ENCODE data around the gene CEACAM16.

The CEACAM16 gene

DNA sequence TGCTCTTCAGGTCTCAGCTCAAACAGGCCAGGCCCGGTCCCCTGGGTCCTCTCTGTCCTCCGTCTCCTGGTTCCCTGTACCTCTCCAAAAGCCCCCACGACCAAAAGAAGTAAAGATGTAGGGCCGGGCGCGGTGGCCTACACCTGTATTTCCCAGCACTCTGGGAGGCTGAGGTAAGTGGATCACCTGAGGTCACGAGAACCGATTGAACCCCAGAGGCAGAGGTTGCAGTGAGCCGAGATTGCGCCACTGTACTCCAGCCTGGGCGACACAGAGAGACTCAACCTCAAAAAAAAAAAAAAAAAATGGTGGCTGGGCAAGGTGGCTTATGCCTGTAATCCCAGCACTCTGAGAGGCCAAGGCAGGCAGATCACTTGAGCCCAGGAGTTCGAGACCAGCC is 27.5 kb downstream of the CEACAM16 start:
- no peak for DNase-seq

DNA sequence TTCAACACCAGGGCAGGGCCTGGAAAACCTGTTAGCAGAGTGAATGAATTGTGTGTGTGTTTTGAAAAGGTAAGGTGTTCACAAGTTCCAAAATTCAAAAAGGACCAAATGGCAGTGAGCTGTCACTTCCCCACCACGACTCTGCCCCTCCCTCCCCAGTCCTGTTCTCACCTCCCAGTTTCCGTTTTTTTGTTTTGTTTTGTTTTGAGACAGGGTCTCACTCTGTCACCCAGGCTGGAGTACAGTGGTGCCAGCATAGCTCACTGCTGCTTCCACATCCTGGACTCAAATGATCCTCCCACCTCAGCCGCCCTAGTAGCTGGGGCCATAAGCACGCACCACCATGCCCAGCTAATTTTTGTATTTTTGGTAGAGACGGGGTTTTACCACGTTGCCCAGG is 29.2 kb downstream of the CEACAM16 start:
- no peak for DNase-seq

DNA sequence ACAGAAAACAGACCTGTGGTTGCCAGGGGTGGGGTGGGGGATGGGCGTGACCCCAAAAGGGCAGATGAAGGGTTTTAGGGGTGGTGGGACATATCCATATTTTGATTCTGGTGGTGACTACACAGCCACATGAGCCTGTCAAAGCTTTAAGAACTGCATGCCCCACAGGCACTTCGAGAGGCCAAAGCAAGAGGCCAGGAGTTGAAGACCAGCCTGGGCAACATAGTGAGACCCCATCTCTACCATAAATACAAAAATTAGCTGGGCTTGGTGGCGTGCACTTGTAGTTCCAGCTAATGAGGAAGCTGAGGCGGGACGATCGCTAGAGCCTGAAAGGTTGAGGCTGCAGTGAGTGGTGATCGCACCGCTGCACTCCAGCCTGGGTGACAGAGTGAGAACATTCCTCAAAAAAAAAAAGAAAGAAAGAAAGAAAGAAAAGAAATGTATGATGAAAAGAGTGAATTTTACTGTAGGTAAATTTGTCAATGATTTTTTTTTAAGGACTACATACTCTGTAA is 30.6 kb downstream of the CEACAM16 start:
- DNase-seq = no peak

DNA sequence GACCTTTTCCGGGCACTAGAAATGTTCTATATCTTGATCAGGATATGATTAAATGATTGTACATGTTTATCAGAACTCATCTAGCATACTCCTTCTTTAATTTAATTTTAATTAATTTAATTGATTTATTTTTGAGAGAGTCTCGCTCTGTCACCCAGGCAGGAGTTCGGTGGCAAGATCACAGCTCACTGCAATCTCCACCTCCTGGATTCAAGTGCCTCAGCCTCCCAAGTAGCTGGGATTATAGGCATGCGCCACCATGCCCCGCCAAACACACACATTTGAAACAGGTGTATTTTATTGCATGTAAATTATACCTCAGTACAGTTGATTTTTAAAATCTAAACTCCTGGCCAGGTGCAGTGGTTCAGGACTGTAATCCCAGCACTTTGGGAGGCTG is 32.1 kb downstream of the CEACAM16 start:
- DNase-seq = no peak

DNA sequence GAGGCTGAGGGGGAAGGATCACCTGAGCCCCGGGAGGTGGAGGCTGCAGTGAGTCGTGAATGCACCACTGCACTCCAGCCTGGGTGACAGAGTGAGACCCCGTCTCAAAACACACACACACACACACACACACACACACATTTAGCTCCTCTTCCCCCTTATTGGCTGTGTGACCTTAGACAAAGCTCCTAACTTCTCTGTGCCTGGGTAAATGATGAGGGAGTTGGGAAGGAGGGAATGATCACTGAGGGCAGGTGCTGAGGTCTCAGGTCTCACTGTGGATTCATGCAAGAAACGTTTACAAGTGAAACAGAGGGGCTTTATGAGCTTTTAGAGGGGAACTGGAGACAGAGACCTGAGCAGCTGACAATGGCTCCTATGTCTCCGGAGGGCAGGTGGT is 32.7 kb downstream of the CEACAM16 start:
- DNase-seq = no peak

DNA sequence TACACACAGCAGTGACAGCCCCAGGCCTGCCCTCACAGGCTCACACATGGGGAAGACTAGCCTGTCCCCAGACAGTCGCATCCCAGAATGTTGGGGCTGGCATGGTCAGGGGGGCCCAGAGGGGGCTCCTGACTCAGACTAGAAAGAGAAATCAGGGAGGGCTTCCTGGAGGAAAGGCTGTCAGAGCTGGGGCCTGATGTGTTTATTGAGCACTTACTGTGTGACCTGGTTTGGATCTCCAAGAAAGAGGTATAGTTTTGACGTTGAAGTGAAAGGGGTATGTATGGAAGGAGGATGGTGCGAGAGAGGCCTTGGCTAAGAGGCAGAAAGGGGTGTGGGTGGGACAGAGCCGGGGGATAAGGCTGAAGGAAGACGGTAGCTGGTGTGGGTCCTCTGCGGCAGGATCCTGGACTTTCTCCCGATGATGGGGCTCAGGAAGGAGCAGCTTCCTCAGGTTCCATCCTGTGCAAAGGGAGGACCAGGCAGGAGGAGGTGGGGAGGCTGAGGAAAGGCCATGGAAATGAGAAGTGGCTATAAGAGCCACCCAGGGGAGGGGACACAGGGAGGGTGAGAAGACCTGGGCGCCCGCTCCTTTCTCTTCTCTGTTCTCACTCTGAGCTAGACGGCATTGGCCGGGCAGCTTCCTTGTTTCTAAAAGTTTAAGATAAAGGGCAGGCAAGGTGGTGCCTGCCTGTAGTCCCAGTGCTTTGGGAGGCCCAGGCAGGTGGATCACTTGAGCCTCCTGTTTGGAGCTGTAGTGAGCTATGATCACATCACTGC is 33.5 kb downstream of the CEACAM16 start:
- DNase-seq = no peak

DNA sequence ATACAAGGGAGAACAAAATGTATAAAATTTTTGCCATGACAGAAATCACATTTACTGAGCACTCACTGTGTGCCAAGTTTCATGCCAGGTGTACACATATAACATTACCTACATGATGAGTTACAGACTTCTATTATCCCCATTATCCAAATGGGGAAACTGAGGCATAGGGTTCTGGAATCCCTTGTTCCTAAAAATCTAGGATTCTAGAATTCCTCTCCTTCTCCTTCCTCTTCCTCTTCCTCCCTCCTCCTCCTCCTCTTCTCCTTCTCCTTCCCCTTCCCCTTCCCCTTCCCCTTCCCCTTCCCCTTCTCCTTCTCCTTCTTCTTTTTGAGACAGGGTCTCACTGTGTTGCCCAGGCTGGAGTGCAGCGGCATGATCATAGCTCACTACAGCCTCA is 35.4 kb downstream of the CEACAM16 start:
- no peak for DNase-seq

DNA sequence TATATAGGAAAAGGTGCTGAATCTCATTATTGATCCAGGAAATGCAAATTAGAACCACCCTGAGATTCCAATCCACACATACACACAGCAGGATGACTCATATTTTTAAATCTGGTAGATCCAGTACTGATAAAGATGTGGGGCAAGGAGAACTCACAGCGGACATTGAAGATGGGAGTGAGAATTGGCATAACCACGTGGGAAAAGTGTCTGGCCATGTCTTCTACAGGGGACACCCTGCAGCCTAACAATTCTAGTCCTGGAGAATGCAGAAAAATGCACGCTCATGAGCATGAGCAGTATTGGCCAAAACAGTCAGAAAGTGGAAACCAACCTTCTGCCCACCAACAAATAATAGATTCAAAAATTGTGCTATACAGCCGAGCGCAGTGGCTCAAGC is 36.1 kb downstream of the CEACAM16 start:
- no peak for DNase-seq

DNA sequence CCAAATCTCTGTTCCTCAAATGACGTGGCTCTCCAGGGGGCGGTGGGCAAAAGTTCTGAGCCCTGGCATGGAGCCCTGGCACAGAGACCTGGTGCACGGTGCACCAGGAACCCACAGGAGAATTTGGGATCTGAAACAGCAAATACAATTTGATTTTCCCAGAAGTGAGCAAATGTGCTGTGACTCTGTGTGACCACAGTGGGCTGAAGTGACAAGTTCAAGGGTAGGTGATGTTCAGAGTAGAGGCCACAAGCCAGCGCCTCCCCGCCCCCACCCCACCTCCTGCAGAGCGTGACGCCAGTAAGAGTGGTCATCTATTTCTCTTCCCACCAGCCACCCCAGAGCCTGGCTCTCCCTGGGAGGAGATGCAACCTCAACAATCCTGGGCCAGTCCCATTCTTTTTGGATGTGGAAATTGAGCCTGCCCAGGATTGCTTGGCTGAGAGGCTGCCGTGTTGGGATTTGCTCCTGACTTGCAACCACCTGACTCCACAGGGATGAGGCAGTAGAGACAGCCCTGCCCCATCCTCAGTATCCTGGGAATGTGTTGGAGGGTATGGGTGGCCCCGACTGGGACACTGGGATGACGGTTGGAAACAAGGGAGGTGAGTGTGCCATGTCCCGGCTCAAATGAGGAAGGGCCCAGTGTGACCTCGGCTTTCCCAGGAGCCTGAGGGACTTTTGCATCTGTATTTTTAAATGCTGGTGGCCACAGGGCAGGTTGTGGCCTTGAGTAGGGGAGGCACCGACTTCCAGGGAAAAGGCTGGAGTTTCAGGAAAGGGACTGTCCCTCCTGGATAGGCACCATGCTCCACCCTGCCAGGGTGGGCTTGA is 38.5 kb downstream of the CEACAM16 start:
- no peak for DNase-seq

DNA sequence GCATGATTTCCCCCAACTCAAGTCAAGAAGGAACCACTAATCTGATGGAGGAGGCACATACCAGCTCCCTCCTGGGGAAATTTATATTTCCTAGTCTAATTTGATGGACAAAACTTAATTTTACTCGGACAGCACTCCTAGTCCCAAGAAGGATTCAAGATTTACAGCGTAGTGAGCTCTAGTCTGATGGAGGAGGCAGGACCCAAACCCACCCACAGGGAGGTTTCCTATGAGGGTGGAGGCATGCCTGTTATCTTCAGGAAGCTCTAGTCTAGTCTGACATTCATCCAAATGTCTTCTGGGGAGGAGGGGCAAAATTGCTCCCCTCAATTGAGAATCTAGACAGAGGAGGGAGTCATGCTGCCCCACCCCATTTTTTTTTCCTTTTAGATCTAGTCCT is 39.2 kb downstream of the CEACAM16 start:
- no peak for DNase-seq

DNA sequence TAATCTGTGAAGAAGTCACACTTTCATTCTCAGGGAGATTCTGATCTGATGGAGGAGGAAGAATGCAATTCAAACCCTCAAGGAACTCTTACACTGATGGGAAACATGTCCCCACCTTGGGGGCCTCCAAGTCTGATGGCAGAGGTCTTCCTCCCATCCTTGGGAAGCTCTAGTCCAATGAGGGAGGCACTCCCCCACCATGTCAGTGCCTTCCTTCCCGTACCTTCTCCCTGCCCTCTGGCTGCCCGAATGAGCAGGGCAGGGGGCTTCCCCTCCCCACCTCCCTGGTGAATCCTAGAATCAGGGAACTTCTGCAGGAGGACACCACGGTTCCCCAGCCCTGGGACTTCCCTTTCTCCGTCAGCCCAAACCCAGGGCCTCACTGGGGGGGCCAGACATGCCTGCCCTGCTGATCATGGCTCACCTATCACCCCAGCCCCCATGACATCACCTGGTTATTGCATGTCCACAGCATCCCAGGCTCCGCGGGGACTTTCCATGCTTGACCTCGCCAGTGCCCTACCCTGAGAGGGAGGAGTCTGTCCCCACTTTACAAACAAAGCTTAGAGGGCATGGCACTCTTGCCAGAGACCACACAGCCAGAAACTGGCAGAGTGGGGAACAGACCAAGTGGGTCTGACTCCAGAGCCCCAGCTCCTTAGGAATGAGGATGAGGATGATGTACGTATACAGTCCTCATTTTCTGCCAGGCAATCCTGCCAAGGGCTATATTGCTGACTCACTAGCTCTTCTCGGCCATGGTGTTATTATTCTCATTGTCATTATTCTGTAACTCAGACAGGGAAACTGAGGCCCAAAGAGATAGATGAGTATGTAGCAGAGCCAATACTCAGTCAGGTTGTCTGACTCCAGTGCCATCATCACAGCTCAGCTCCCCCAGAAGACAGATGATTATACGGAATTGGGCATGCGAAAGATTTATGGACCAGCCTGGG is 39.9 kb downstream of the CEACAM16 start:
- DNase-seq = no peak

DNA sequence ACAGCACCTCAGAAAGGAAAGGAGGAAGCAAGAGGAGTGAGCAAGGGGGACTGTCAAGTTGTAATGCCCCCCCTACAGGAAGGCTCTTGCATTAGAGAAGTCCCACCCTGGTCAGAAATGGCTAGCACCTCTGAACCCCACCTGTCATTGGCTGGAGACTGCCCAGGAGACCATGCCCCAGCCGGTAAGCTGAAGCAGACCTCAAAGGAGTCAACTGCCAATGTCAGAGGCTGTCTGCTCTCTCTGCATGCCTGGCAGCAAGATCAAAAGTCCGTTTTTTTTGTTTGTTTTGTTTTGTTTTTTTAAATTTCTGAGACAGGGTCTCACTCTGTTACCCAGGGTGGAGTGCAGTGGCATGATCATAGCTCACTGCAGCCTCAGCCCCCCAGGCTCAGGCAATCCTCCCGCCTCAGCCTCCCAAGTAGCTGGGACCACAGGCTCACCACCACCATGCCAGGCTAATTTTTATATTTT is 41.4 kb downstream of the CEACAM16 start:
- DNase-seq = no peak

DNA sequence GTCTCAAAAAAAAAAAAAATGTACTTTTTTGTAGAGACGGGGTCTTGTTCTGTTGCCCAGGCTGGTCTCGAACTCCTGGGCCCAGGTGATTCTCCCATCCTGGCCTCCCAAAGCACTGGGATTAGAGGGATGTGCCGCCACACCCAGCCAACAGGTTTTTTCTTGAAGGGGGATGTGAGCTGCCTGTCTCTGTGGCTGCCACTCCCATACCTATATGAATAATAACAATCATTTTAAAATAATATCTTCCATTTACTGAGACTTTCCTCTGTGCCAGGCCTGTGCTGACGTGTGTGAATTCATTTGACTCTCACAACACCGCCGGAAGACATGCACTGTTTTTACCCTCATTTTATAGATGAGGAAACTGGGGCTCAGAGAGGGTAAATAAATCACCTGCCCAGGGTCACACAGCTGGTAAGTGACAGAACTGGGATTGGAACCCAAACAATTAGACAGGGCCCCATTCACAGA is 42.3 kb downstream of the CEACAM16 start:
- DNase-seq = no peak

DNA sequence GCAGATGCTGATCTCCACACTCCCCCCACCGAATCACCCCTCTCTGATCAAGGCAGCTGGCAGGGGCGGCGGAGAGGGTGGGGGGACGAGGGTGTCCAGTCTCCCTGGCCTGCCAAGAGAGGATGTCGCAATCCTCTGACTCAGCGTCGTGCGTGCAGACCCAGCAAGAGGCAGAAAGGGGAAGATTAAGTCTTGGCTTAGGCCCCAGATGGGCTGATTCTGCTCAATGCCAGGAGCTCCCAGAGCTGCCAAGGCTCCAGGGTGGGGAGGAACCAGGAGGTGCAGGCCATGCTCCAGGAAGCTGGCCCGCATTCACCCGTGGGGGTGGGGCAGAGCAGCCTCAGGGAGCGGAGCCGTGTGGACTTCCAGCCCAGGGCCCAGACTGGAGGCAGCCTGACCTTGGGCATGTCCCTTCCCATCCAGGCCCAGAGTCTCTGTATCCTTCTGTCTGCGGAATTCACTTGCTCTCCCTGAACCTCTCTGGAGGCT is 42.9 kb downstream of the CEACAM16 start:
- DNase-seq = no peak

DNA sequence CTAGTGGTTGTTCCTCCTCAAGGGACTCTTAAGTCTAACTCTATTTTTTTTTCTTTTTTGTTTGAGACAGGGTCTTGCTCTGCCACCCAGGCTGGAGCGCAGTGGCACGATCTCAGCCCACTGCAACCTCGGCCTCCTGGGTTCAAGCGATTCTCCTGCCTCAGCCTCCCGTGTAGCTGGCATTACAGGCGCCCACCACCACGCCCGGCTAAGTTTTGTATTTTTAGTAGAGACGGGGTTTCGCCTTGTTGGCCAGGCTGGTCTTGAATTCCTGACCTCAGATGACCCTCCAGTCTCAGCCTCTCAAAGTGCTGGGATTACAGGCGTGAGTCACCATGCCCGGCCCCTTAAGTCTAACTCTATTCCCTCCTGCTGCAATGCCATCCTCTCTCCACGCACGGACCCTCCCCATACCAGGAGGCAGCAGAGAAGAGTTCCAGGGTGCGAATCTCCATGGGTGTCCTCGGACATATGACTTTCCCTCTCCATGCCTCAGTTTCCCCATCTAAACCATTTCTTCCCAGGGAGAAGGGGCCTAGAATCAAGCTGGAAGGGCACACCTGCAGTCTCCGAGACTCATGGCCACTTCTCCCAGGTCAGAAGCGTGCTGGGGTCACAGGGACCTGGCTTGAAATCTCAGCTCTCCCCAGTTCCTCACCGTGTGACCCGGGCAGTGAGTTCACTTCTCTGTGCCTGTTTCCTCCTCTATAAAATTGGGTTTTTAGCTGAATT is 43.5 kb downstream of the CEACAM16 start:
- DNase-seq = no peak

DNA sequence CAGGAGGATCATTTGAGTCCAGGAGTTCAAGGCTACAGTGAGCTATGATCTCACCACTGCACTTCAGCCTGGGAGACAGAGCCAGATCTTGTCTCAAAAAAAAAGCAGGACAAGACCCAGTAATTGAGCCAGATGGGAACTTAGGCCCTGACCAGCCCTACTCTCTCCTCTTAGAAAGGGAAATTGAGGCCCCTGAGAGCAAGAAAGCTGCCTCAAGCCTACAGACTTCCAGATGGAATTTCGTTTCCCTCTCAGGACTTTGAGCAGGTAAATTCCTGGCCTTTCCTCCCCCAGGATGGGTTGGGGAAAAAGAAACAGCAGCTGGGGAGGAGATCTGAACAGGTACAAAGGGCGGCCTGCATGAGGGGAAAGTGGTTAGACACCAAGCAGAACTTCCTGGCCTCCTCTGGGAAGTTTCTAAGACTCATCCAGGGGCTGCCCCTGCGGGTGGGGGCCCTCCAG is 46.0 kb downstream of the CEACAM16 start:
- no peak for DNase-seq

DNA sequence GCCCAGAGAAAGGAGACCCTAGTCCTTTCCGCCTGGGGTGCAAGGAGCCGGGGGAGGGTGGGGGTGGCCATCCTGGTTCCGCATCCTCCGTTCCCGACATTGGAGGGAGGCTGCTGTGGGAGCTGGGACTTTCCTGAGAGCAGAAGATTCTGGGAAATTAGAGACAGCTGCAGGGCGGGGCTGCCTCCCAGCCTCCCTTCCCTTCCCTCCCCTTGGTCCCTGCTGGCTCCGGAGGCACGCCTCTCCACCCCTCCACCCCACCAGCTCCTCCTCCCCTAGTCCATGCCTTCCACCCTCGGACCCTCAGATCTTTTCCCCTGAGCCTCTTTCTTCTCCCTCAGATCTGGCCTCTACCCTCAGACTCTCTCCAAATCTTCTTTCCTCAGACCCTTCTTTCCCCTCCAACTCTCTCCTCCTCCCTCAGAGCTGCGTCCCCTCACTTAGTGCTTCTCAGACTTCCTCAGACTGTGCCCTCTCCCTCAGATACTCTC is 46.4 kb downstream of the CEACAM16 start:
- DNase-seq = no peak

DNA sequence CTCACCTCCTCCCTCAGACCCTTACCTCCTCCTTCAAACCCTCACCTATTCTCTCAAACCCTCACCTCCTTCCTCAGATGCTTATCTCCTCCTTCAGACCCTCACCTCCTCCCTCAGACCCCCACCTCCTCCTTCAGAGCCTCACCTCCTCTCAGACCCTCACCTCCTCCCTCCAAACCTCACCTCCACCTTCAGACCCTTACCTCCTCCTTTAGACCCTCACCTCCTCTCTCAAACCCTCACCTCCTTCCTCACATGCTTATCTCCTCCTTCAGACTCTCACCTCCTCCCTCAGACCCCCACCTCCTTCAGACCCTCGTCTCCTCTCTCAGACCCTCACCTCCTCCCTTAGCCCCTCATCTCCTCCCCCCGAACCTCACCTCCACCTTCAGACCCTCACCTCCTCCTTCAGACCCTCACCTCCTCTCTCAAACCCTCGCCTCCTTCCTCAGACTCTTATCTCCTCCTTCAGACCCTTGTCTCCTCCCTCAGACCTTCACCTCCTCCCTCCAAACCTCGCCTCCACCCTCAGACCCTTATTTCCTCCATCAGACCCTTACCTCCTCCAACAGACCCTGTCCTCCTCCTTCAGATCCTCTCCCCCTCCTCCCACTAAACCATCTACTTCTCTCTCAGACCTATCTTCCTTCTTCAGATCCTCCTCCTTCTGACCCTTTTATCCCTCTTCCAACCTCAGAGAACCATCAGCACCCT is 47.1 kb downstream of the CEACAM16 start:
- DNase-seq = no peak

DNA sequence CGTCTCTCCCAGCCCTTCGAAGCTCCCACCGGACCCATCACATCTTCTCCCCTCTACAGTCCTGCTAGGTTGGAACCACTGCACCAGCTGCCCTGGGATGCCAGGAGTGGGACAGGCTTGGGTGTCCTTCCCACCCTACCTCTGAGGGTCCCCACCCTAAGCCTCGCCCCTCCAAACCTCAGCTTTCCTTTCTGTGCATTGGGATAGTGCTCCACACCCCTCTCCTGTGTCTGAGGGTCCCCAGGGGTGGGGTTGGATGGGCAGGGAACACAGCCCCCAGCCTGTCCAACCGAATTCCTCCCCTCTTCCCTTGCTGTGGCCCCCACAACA is 47.6 kb downstream of the CEACAM16 start:
- DNase-seq = no peak

DNA sequence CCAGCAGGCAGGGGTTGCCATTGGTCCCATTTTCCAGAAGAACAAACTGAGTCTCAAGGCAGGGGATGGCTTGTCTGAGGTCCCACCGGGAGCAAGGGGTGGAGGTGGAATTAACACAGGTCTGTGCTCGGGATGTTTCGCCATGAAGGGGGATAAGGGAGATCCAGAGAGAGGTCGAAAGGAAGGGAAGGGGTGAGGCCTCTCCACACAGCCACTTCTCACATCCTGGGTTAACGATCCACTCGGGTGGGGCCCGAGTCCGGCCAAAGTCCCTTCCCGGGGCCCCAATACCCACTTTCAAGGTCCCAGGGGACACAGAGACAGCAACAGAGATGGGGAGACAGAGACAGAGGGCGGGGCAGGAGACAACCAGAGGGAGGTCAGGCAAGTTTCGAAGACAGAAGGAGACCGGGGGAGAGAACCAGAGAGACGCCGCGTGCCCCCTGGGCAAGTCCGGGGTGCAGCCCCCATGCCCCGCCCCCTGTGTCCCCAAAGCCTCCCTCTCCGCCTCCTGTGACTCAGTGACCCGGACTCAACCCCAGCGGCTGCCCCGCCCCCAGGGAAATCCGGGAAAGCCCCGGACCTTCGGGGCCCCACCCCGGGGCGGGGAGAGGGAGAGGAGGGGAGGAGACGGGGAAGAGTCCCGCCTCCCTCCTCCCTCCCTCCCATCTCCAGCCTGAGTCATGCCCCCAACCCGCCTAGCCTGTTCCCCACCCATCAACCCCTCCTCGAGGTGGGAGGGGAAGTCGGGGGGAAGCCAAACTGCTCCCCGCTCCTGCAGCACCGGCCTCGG is 48.2 kb downstream of the CEACAM16 start:
- peak in 2 of 3 experiments; percentile 36 to 46 for DNase-seq

Measured in NCI-H1417 (cell line).